Stimulated activated naive CD8-positive, alpha-beta T cell treated with anti-CD3 and anti-CD28 coated beads, Interleukin-15, Interleukin-2, amounts not matched to agents 100 ng/mL and 50 ng/mL, for 24 hours (primary cell): ENCODE data around the gene AGAP2.
"Not testable (repeated sequence)": the region's sequence is repeated elsewhere in the genome, so short reads cannot be mapped to it uniquely, and the experiment has no call there.

Experiments used
- H3K27ac Mint-ChIP-seq: one replicate; pipeline ENCODE4 v1.8.0; 2021; ENCODE audit warnings: mild to moderate bottlenecking, mixed read lengths
- H3K27me3 Mint-ChIP-seq: one replicate; pipeline ENCODE4 v1.8.0; 2021; ENCODE audit warnings: mixed read lengths
- H3K36me3 Mint-ChIP-seq: one replicate; pipeline ENCODE4 v1.8.0; 2021; ENCODE audit warnings: low read depth, mixed read lengths
- H3K4me1 Mint-ChIP-seq: one replicate; pipeline ENCODE4 v1.8.0; 2021; ENCODE audit warnings: low read depth, mixed read lengths
- H3K4me3 Mint-ChIP-seq: one replicate; pipeline ENCODE4 v1.8.0; 2021; ENCODE audit warnings: mild to moderate bottlenecking, mixed read lengths
- H3K9me3 Mint-ChIP-seq: one replicate; pipeline ENCODE4 v1.8.0; 2021; ENCODE audit warnings: mixed read lengths

The AGAP2 gene

DNA sequence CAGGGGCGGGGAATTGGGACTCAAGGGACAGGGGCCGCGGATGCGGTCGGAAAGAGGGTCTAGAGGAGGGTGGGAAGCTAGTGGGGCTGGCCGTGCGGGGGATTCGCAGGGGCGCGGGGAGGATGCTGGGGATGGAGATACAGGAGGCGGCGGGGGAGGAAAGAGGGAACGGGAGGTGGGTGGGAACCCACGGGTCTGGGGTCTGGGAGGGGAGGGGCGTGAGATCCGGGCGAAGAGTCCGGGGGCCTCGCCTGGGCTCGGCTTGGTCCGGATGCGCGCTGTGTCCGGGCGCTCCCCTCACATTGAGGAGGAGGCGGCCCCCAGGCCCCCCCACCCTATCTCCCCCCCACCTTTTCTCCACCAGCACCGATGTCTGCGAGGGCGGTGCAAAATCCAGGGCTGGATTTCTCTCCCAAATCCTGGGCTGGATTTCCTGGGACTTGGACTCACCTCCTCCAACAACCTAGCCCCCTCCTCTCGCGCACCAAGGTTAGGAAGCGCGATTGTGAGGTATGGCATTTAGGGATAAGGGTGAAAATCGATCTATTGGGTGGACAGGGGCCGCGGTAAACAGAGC lies at the start of gene AGAP2:
AGAP2 (minus strand) TSS at position 82 of the 577 bp plus-strand sequence. CDS start 496 bp downstream, outside the sequence.
- Mint-ChIP-seq H3K27ac (peak within 1 kb of the TSS; percentile 71), H3K36me3 (peaks cover 28% of the 10 kb centered on the region), H3K27me3 (no peaks in the 10 kb centered on the region), H3K4me1 (peaks cover 49% of the 10 kb centered on the region), H3K9me3 (no peaks in the 10 kb centered on the region), H3K4me3 (peak within 1 kb of the TSS; percentile 64)

- Mint-ChIP-seq H3K36me3 (peaks cover 44% of the 10 kb centered on the region), H3K4me3 (peak overlapping the region; percentile 73), H3K27me3 (no peaks in the 10 kb centered on the region), H3K27ac (no peak overlapping the region), H3K4me1 (peaks cover 33% of the 10 kb centered on the region), H3K9me3 (no peaks in the 10 kb centered on the region)
These were observed 45.3 kb upstream of the AGAP2 start for GRCh38 chr12:57783861-57784260.

DNA sequence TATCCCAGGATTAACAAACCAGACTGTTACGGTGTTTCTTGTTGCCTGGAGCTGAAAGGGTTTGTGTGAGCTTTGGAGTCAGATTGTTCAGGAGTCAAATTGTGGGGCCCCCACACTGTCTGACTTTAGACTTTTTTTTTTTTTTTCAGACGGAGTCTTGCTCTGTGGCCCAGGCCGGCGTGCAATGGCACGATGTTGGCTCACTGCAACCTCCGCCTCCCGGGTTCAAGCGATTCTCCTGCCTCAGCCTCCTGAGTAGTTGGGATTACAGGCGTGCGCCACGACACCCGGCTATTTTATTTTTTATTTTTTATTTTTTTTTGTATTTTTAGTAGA lies 44.9 kb upstream of the AGAP2 start:
- Mint-ChIP-seq H3K36me3 (peaks cover 40% of the 10 kb centered on the region), H3K4me1 (peaks cover 33% of the 10 kb centered on the region)

DNA sequence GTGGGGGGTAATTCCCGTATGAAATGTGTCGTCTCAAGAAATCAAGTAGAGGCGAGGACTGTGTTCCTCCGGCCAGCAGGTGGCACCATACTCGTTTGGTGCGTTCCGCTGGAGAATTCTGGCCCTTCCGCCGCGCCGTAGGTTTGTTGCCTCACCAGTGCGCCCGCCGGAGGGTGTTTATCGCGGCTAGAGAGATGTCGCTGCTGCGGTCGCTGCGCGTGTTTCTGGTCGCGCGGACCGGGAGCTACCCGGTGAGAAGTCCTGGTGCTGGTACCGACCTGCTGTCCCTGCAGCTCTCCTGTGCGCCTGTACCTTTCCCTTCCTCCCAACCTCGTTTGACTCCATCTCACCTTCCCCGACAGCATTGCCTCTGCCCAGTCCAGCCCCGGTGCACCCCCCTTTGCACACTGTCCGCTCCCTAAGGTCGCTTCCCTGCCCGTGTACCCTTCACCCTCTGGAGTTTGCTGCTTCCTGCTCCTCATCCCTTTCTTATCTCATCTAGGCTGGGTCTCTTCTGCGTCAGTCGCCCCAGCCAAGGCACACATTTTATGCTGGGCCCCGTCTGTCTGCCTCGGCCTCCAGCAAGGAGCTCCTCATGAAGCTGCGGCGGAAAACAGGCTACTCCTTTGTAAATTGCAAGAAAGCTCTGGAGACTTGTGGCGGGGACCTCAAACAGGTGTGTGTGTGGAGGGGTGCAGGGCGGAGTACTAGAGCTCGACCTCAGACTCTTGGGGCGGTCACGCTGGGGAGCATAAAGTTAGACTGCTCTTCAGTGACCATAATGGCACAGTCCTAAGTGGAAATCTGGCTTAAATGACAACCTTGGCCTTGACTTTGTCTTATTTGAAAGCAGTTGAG lies 44.3 kb upstream of the AGAP2 start, which contains the start of gene TSFM:
TSFM (plus strand) TSS at position 180 of the 858 bp plus-strand sequence; CDS start at position 195, 15 bp downstream.
- H3K27ac Mint-ChIP-seq = peak within 1 kb of the TSS; percentile 99
- no peaks in the 10 kb centered on the region for H3K9me3 Mint-ChIP-seq
- H3K27me3 Mint-ChIP-seq = no peaks in the 10 kb centered on the region
- H3K36me3 Mint-ChIP-seq = peaks cover 36% of the 10 kb centered on the region
- H3K4me3 Mint-ChIP-seq = peak within 1 kb of the TSS; percentile 98
- peaks cover 33% of the 10 kb centered on the region for H3K4me1 Mint-ChIP-seq

More for the DNA sequence above, 44.9 kb upstream of the AGAP2 start:
- peak overlapping the region; percentile 98 for H3K4me3 Mint-ChIP-seq
- peak overlapping the region; percentile 99 for H3K27ac Mint-ChIP-seq
- H3K9me3 Mint-ChIP-seq = no peaks in the 10 kb centered on the region
- no peaks in the 10 kb centered on the region for H3K27me3 Mint-ChIP-seq

DNA sequence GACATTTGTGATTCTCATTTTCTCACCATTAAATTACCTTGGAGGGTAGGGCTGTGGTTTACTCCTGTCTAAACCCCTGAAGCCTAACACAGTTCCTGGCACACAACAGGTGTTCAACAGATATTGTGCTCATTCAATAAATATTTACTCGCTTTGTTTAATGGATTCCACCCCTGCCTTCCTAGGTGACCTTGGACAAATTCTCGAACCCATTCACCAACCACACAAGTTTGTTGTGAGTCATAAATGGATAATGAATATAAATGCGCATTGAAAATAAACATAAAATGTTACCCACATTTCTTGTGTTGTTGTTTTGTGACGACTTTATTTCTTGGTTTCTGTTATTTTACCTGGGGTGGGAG lies 43.7 kb upstream of the AGAP2 start:
- Mint-ChIP-seq H3K9me3 (no peaks in the 10 kb centered on the region), H3K4me1 (peaks cover 33% of the 10 kb centered on the region)

GRCh38 chr12:57781801-57782200 lies 43.3 kb upstream of the AGAP2 start:
- Mint-ChIP-seq H3K4me3 (no peak overlapping the region), H3K4me1 (peaks cover 33% of the 10 kb centered on the region), H3K9me3 (no peaks in the 10 kb centered on the region), H3K27ac (peak overlapping the region; percentile 99), H3K27me3 (no peaks in the 10 kb centered on the region), H3K36me3 (peaks cover 26% of the 10 kb centered on the region)

More for the DNA sequence above, 43.7 kb upstream of the AGAP2 start:
- peak overlapping the region; percentile 98 for H3K4me3 Mint-ChIP-seq
- peaks cover 30% of the 10 kb centered on the region for H3K36me3 Mint-ChIP-seq
- H3K27ac Mint-ChIP-seq = peak overlapping the region; percentile 99
- no peaks in the 10 kb centered on the region for H3K27me3 Mint-ChIP-seq

DNA sequence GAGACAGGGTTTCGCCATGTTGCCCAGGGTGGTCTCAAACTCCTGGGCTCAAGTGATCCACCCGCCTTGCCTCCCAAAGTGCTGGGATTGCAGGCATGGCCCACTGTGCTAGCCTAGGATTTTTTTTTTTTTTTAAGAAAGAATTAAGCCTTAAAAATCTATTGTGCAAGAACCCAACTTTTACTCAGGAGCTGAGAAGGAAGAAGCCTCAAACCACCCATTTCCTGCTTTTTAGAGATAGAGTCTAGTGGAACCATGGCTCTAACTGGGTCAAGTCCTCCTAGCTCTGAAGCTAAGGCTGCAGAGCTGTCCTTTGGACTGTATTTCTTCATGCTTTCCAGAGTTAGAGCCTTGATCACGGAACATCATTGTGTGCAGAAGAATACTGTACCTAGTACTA lies 42.7 kb upstream of the AGAP2 start:
- Mint-ChIP-seq H3K36me3 (peaks cover 20% of the 10 kb centered on the region), H3K27me3 (no peaks in the 10 kb centered on the region), H3K4me3 (no peak overlapping the region), H3K9me3 (no peaks in the 10 kb centered on the region), H3K27ac (no peak overlapping the region), H3K4me1 (peaks cover 33% of the 10 kb centered on the region)

- Mint-ChIP-seq H3K4me3 (no peak overlapping the region), H3K4me1 (peaks cover 33% of the 10 kb centered on the region), H3K27ac (peak overlapping the region; percentile 16), H3K27me3 (no peaks in the 10 kb centered on the region), H3K36me3 (peaks cover 22% of the 10 kb centered on the region), H3K9me3 (no peaks in the 10 kb centered on the region)
These were observed 41.8 kb upstream of the AGAP2 start for GRCh38 chr12:57780284-57780897.

DNA sequence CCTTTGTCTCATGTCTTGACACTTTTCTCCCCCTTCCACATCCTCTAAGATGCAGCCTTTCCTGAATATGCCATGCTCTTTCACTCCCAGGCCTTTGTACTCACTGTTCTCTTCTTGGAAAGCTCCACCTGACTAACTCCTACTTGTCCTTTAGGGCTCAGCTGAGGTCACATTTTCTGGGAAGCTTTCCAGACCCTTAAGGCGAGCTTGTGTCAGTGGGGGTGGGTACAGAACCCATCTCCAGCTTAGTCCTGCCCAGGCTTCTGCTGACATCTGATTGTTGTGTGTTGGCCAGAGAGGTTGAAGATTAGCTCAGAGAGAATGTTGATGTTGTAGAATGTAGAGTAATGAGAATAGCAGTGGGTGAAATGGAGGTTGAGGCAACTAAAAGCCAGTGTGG lies 41.2 kb upstream of the AGAP2 start:
- Mint-ChIP-seq H3K27me3 (no peaks in the 10 kb centered on the region), H3K9me3 (no peaks in the 10 kb centered on the region), H3K4me3 (no peak overlapping the region), H3K4me1 (peaks cover 33% of the 10 kb centered on the region), H3K36me3 (peaks cover 22% of the 10 kb centered on the region), H3K27ac (peak overlapping the region; percentile 2)

GRCh38 chr12:57777911-57778310 lies 39.4 kb upstream of the AGAP2 start:
- Mint-ChIP-seq H3K4me3 (no peak overlapping the region), H3K9me3 (no peaks in the 10 kb centered on the region), H3K4me1 (peaks cover 25% of the 10 kb centered on the region), H3K36me3 (peaks cover 17% of the 10 kb centered on the region), H3K27me3 (no peaks in the 10 kb centered on the region), H3K27ac (no peak overlapping the region)

DNA sequence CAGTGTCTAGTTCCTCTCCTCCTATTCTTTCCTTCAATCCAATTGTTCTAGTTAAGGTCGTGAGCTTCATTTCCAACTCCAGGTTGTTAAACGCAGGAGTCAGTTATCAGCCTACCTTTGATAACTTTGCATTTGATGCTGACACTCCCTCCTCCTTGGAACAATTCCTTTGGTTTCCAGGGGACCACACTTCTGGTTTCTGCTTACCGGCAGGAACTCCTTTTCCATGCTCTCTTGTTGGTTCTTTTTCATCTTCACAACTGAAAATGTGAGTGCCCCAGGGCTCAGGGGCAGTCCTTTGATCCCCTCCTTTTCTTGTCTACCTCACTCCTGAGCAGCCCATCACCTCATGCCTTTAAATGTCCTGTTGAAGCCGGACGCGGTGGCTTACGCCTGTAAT lies 38.8 kb upstream of the AGAP2 start:
- H3K27ac Mint-ChIP-seq = no peak overlapping the region
- H3K9me3 Mint-ChIP-seq = no peaks in the 10 kb centered on the region
- H3K27me3 Mint-ChIP-seq = no peaks in the 10 kb centered on the region
- no peak overlapping the region for H3K4me3 Mint-ChIP-seq
- peaks cover 22% of the 10 kb centered on the region for H3K4me1 Mint-ChIP-seq
- peaks cover 13% of the 10 kb centered on the region for H3K36me3 Mint-ChIP-seq

GRCh38 chr12:57776247-57776587 lies 37.7 kb upstream of the AGAP2 start:
- Mint-ChIP-seq H3K36me3 (peaks cover 13% of the 10 kb centered on the region), H3K4me1 (peaks cover 16% of the 10 kb centered on the region), H3K9me3 (no peaks in the 10 kb centered on the region), H3K27ac (peak overlapping the region; percentile 7), H3K4me3 (no peak overlapping the region), H3K27me3 (no peaks in the 10 kb centered on the region)

- H3K4me1 Mint-ChIP-seq = peaks cover 20% of the 10 kb centered on the region
- no peaks in the 10 kb centered on the region for H3K27me3 Mint-ChIP-seq
- H3K36me3 Mint-ChIP-seq = peaks cover 18% of the 10 kb centered on the region
- H3K4me3 Mint-ChIP-seq = no peak overlapping the region
- H3K27ac Mint-ChIP-seq = peak overlapping the region; percentile 7
- no peaks in the 10 kb centered on the region for H3K9me3 Mint-ChIP-seq
These were observed 37.2 kb upstream of the AGAP2 start for GRCh38 chr12:57775563-57776246.

- H3K27ac Mint-ChIP-seq = no peak overlapping the region
These were observed 36.5 kb upstream of the AGAP2 start for GRCh38 chr12:57775044-57775443.

DNA sequence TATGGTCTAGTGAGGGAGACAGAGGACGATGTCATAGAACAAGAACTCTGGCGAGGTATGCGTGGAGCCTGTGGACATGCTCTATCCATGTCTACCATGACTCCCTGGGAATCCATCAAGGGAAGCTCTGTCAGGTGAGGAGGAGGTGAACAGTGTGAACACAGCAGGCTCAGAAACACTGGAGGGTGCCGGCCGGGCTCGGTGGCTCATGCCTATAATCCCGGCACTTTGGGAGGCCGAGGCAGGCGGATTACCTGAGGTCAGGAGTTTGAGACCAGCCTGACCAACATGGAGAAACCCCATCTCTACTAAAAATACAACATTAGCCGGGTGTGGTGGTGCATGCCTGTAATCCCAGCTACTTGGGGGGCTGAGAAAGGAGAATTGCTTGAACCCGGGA lies 36.1 kb upstream of the AGAP2 start:
- not testable (repeated sequence) for H3K9me3 Mint-ChIP-seq, H3K4me3 Mint-ChIP-seq, H3K27me3 Mint-ChIP-seq, H3K27ac Mint-ChIP-seq
- Mint-ChIP-seq H3K4me1 (peaks cover 23% of the 10 kb centered on the region), H3K36me3 (peaks cover 29% of the 10 kb centered on the region)

More at GRCh38 chr12:57775044-57775443, 36.5 kb upstream of the AGAP2 start:
- Mint-ChIP-seq H3K27me3 (no peaks in the 10 kb centered on the region), H3K4me3 (no peak overlapping the region), H3K4me1 (peaks cover 21% of the 10 kb centered on the region), H3K36me3 (peaks cover 25% of the 10 kb centered on the region), H3K9me3 (no peaks in the 10 kb centered on the region)
